ENCODE data around the gene TFR2. TPM values are rescaled to one million over a fixed set of nuclear protein-coding genes. Genes with fewer than 3 reads are reported as not detected.

The TFR2 gene
- total RNA-seq, result 1 to 10 TPM in 3 of 4 donors, under 1 TPM in 1; 0.81 to 3.9 (median 1.3) TPM

GRCh38 chr7:100641463-100641859 is at the start of gene TFR2:
TSS of gene TFR2 (minus strand) at chr7:100641552. CDS start at chr7:100641509, 43 bp downstream.
- no peak for TF ChIP-seq POLR2A (IDR thresholded peaks at IDR 0.05)
- TF ChIP-seq CTCF (IDR thresholded peaks at IDR 0.05), result no peak
- no peak for TF ChIP-seq EP300 (IDR thresholded peaks at IDR 0.05)
- TF ChIP-seq POLR2AphosphoS5 (IDR thresholded peaks at IDR 0.05), result no peak
- Histone ChIP-seq H3K9me3 (no peaks in the 10 kb centered on the region), H3K27me3 (peaks cover 28% of the 10 kb centered on the region), H3K4me1 (no peaks in the 10 kb centered on the region), H3K36me3 (no peaks in the 10 kb centered on the region), H3K4me3 (no peak within 1 kb of the TSS), H3K27ac (no peak within 1 kb of the TSS)
- WGBS, result 75% methylated on average over 4 of the region's 10 CpGs
- DNase-seq (ENCODE audit: low spot score in 2 of 2), result no peak

GRCh38 chr7:100689230-100690135 is 48.1 kb upstream of the TFR2 start:
- Histone ChIP-seq H3K4me1 (peaks cover 40% of the 10 kb centered on the region), H3K27me3 (no peaks in the 10 kb centered on the region), H3K9me3 (no peaks in the 10 kb centered on the region), H3K4me3 (no peak overlapping the region), H3K36me3 (peaks cover 48% of the 10 kb centered on the region), H3K27ac (no peak overlapping the region)
- TF ChIP-seq CTCF (IDR thresholded peaks at IDR 0.05) (no peak), POLR2A (IDR thresholded peaks at IDR 0.05) (no peak), EP300 (IDR thresholded peaks at IDR 0.05) (no peak), POLR2AphosphoS5 (IDR thresholded peaks at IDR 0.05) (no peak)
- DNase-seq (ENCODE audit: low spot score in 2 of 2), result no peak
- WGBS, result 81% methylated on average over 14 of the region's 18 CpGs

- DNase-seq (ENCODE audit: low spot score in 2 of 2), result no peak
- WGBS, result 90% methylated on average over 16 of the region's 16 CpGs
- peaks cover 38% of the 10 kb centered on the region for H3K4me1 ChIP-seq
- H3K9me3 ChIP-seq, result no peaks in the 10 kb centered on the region
- no peak overlapping the region for H3K27ac ChIP-seq
- peaks cover 59% of the 10 kb centered on the region for H3K36me3 ChIP-seq
- no peak for TF ChIP-seq CTCF (IDR thresholded peaks at IDR 0.05)
- TF ChIP-seq EP300 (IDR thresholded peaks at IDR 0.05), result no peak
- no peak for TF ChIP-seq POLR2A (IDR thresholded peaks at IDR 0.05)
- no peak for TF ChIP-seq POLR2AphosphoS5 (IDR thresholded peaks at IDR 0.05)
- no peaks in the 10 kb centered on the region for H3K27me3 ChIP-seq
- H3K4me3 ChIP-seq, result no peak overlapping the region
Observed at GRCh38 chr7:100688326-100688860, 47.0 kb upstream of the TFR2 start.

- 77% methylated on average over 24 of the region's 25 CpGs for WGBS
- Histone ChIP-seq H3K36me3 (peaks cover 64% of the 10 kb centered on the region), H3K27ac (no peak overlapping the region), H3K4me1 (peaks cover 34% of the 10 kb centered on the region), H3K9me3 (no peaks in the 10 kb centered on the region), H3K27me3 (no peaks in the 10 kb centered on the region), H3K4me3 (no peak overlapping the region)
- TF ChIP-seq POLR2AphosphoS5 (IDR thresholded peaks at IDR 0.05) (no peak), EP300 (IDR thresholded peaks at IDR 0.05) (no peak), CTCF (IDR thresholded peaks at IDR 0.05) (no peak), POLR2A (IDR thresholded peaks at IDR 0.05) (no peak)
- no peak for DNase-seq (ENCODE audit: low spot score in 2 of 2)
Observed at GRCh38 chr7:100687751-100688300, 46.5 kb upstream of the TFR2 start.

- no peak overlapping the region for H3K27ac ChIP-seq
- H3K4me1 ChIP-seq, result peaks cover 29% of the 10 kb centered on the region
- DNase-seq (ENCODE audit: low spot score in 2 of 2), result no peak
- H3K9me3 ChIP-seq, result no peaks in the 10 kb centered on the region
- TF ChIP-seq POLR2A (IDR thresholded peaks at IDR 0.05) (no peak), POLR2AphosphoS5 (IDR thresholded peaks at IDR 0.05) (no peak), CTCF (IDR thresholded peaks at IDR 0.05) (no peak), EP300 (IDR thresholded peaks at IDR 0.05) (no peak)
- no peaks in the 10 kb centered on the region for H3K27me3 ChIP-seq
- WGBS, result 90% methylated on average over 22 of the region's 22 CpGs
- H3K36me3 ChIP-seq, result peaks cover 70% of the 10 kb centered on the region
- H3K4me3 ChIP-seq, result no peak overlapping the region
Observed at GRCh38 chr7:100687261-100687660, 45.9 kb upstream of the TFR2 start.
